Measurements from ENCODE around the gene SNX8.
A peak's percentile ranks its signal among the peaks of the same experiment; 100 is the strongest.

The SNX8 gene

DNA sequence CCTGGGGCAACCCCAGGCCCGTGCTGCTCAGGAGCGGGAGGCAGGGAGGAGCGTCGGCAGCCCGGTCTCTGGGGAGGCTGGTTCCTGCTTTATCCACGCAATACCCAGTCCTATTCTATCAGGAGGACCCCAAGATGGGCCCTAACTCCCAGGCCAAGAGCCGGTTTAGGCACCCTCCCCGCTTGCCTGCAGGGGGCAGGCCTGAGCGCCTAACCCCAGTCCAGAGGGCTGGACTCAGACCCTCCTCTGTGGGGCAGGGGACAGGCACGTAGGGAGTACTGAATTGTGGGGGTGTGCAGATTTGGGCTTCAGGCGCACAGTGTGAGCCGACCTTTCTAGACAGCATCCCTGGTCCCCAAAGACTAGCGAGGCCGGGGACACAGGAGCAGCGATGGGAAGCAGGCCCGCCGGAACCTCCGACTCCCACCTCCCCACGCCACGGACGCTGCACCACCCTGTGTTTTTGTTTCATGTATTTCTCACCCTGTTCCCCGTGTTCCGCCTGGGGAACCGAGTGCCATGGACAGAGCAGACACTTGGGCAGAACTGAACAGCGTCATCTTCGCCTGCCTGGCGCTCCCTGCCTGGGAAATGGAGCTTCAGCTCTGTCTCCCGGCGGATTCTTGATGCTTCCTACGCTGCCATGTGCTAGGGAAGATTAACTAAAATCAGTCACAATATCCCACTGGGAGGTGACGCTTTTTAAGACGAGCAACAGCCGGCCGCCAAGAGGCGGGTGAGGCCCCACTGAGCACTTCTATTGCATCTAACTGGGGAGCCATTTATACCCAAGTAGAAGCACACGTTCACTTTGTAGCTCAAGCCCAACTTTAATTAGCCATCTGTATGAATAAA lies 66.9 kb downstream of the SNX8 start:
- H2AFZ ChIP-seq (ENCODE audit: low read depth, low read length): no peak overlapping the region
- H3K4me2 ChIP-seq (ENCODE audit: low read length): no peak overlapping the region
- no peaks in the 10 kb centered on the region for H4K20me1 ChIP-seq (ENCODE audit: insufficient read depth, low read length)
- H3K27ac ChIP-seq (ENCODE audit: low read length): no peak overlapping the region
- peaks cover 7% of the 10 kb centered on the region for H3K4me1 ChIP-seq (ENCODE audit: low read length)
- no peaks in the 10 kb centered on the region for H3K27me3 ChIP-seq (ENCODE audit: low read depth, low read length)
- TF ChIP-seq EZH2phosphoT487 (IDR thresholded peaks at IDR 0.05; ENCODE audit: low read depth): no peak
- TF ChIP-seq, protein P1, sequence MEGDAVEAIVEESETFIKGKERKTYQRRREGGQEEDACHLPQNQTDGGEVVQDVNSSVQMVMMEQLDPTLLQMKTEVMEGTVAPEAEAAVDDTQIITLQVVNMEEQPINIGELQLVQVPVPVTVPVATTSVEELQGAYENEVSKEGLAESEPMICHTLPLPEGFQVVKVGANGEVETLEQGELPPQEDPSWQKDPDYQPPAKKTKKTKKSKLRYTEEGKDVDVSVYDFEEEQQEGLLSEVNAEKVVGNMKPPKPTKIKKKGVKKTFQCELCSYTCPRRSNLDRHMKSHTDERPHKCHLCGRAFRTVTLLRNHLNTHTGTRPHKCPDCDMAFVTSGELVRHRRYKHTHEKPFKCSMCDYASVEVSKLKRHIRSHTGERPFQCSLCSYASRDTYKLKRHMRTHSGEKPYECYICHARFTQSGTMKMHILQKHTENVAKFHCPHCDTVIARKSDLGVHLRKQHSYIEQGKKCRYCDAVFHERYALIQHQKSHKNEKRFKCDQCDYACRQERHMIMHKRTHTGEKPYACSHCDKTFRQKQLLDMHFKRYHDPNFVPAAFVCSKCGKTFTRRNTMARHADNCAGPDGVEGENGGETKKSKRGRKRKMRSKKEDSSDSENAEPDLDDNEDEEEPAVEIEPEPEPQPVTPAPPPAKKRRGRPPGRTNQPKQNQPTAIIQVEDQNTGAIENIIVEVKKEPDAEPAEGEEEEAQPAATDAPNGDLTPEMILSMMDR (IDR thresholded peaks at IDR 0.05; ENCODE audit: low read depth, low read length): peak; percentile 55
- no peaks in the 10 kb centered on the region for H3K9me3 ChIP-seq (ENCODE audit: insufficient read depth, low read length)
- no peak overlapping the region for H3K4me3 ChIP-seq (ENCODE audit: low read length)
- no peak overlapping the region for H3K9ac ChIP-seq (ENCODE audit: low read length)
- H3K36me3 ChIP-seq (replicated peaks; ENCODE audit: low read depth, low read length): no peaks in the 10 kb centered on the region
- H3K79me2 ChIP-seq (ENCODE audit: low read length): peaks cover 8% of the 10 kb centered on the region

DNA sequence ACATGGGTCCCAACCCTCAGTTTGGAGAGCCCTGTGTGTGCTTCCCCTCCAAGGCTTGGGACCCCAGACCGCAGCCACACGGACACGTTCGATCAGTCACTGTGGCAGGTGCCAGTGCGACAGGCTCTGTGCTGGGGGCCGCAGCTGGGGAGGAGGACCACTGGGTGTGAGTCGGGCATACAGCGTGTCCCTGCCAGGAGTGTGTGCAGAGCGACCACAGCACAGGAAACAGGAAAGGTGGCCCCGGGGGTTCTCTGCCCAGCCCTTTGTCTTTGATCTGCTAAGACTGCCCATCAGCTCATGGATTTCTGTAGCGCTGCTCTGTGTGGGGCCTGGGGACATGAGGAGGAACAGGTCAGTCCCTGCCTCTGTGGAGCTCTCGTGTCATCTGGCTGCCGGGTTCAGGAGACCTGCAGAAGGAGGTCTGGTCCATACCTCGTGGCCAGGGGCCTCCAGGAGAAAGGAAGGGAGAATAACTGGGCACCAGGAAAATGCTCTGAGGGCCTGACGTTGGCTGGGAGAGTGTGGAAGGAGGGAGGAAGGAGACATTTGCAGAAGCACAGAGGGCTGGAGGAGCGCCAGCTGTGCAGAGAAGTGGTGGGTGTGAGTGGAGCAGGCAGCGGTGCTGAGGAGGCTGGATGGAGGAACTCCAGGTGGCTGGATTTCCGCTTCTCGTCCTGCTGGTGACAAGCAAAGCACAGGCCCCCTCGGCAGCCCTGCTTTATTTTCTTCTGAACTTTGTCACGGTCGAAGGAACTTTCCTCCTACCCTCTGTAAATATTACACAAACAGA lies 68.2 kb downstream of the SNX8 start:
- no peak overlapping the region for H3K4me3 ChIP-seq (ENCODE audit: low read length)
- H3K79me2 ChIP-seq (ENCODE audit: low read length): peaks cover 20% of the 10 kb centered on the region
- no peak overlapping the region for H2AFZ ChIP-seq (ENCODE audit: low read depth, low read length)
- no peak overlapping the region for H3K4me2 ChIP-seq (ENCODE audit: low read length)
- no peaks in the 10 kb centered on the region for H3K27me3 ChIP-seq (ENCODE audit: low read depth, low read length)
- H3K4me1 ChIP-seq (ENCODE audit: low read length): peaks cover 7% of the 10 kb centered on the region
- no peak overlapping the region for H3K9ac ChIP-seq (ENCODE audit: low read length)
- no peaks in the 10 kb centered on the region for H4K20me1 ChIP-seq (ENCODE audit: insufficient read depth, low read length)
- H3K36me3 ChIP-seq (replicated peaks; ENCODE audit: low read depth, low read length): no peaks in the 10 kb centered on the region
- no peaks in the 10 kb centered on the region for H3K9me3 ChIP-seq (ENCODE audit: insufficient read depth, low read length)
- TF ChIP-seq, protein P1 (IDR thresholded peaks at IDR 0.05; ENCODE audit: low read depth, low read length): no peak
- TF ChIP-seq EZH2phosphoT487 (IDR thresholded peaks at IDR 0.05; ENCODE audit: low read depth): no peak
- H3K27ac ChIP-seq (ENCODE audit: low read length): no peak overlapping the region

DNA sequence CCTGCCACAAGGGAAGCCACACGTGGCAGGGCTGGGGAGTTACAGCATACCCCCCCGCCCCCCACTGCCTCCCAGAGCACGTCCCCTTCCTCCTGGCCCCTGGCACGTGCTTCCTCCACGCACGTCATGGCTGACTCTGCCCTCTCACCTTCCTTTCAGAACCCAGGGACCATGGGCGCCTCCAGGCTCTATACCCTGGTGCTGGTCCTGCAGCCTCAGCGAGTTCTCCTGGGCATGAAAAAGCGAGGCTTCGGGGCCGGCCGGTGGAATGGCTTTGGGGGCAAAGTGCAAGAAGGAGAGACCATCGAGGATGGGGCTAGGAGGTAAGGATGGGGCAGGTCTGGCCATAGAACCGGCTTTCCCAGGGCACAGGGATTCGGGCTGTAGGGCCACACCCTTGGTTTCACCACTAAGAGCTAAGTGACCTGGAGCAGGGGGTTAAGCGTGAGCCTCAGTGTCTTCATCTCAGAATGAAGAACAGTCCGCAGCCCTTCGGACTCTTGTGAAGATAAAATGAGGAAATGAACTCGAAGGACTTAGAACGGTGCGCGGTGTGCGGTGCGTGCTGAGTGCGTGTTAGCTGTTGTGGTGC lies 69.7 kb downstream of the SNX8 start:
- Histone ChIP-seq H3K4me1 (ENCODE audit: low read length) (peaks cover 10% of the 10 kb centered on the region), H3K27ac (ENCODE audit: low read length) (no peak overlapping the region), H3K27me3 (ENCODE audit: low read depth, low read length) (no peaks in the 10 kb centered on the region), H3K36me3 (replicated peaks; ENCODE audit: low read depth, low read length) (peaks cover 4% of the 10 kb centered on the region), H4K20me1 (ENCODE audit: insufficient read depth, low read length) (no peaks in the 10 kb centered on the region), H3K79me2 (ENCODE audit: low read length) (peaks cover 36% of the 10 kb centered on the region), H3K4me2 (ENCODE audit: low read length) (no peak overlapping the region), H2AFZ (ENCODE audit: low read depth, low read length) (no peak overlapping the region), H3K4me3 (ENCODE audit: low read length) (no peak overlapping the region), H3K9ac (ENCODE audit: low read length) (no peak overlapping the region), H3K9me3 (ENCODE audit: insufficient read depth, low read length) (no peaks in the 10 kb centered on the region)
- no peak for TF ChIP-seq EZH2phosphoT487 (IDR thresholded peaks at IDR 0.05; ENCODE audit: low read depth)
- TF ChIP-seq, protein P1 (IDR thresholded peaks at IDR 0.05; ENCODE audit: low read depth, low read length): no peak

DNA sequence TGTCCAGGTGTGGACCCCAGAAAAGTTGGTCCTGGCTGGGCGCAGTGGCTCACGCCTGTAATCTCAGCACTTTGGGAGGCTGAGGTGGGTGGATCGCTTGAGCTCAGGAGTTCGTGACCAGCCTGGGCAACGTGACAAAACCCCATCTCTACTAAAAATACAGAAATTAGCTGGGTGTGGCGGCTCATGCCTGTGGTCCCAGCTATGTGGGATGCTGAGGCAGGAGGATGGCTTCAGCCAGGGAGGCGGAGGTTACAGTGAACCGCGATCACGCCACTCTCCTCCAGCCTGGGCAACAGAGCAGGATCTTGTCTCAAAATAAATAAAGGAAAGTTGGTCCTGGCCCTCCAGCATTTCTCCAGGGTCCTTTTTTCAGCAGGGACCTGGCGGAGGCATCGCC lies 70.8 kb downstream of the SNX8 start:
- H3K27ac ChIP-seq (ENCODE audit: low read length): no peak overlapping the region
- H3K4me2 ChIP-seq (ENCODE audit: low read length): peak overlapping the region; percentile 94
- peak overlapping the region; percentile 92; the same call in 1 of the 2 replicates for H3K9ac ChIP-seq (ENCODE audit: low read length)
- no peak for TF ChIP-seq EZH2phosphoT487 (IDR thresholded peaks at IDR 0.05; ENCODE audit: low read depth)
- TF ChIP-seq, protein P1 (IDR thresholded peaks at IDR 0.05; ENCODE audit: low read depth, low read length): no peak
- H3K27me3 ChIP-seq (ENCODE audit: low read depth, low read length): no peaks in the 10 kb centered on the region
- no peak overlapping the region for H2AFZ ChIP-seq (ENCODE audit: low read depth, low read length)
- H4K20me1 ChIP-seq (ENCODE audit: insufficient read depth, low read length): no peaks in the 10 kb centered on the region
- peaks cover 11% of the 10 kb centered on the region for H3K4me1 ChIP-seq (ENCODE audit: low read length)
- H3K79me2 ChIP-seq (ENCODE audit: low read length): peaks cover 42% of the 10 kb centered on the region
- H3K9me3 ChIP-seq (ENCODE audit: insufficient read depth, low read length): no peaks in the 10 kb centered on the region
- H3K36me3 ChIP-seq (replicated peaks; ENCODE audit: low read depth, low read length): peaks cover 10% of the 10 kb centered on the region
- peak overlapping the region; percentile 96; the same call in 1 of the 2 replicates for H3K4me3 ChIP-seq (ENCODE audit: low read length)
